ENCODE measurements around the gene PRR5L. TPM values are rescaled to one million over a fixed set of nuclear protein-coding genes. Genes with fewer than 3 reads are reported as not detected.

Gene PRR5L
- total and polyA plus RNA-seq, 9 of the 15 experiments (the other 6 are each of a cell fraction or from before 2014, with no cell fraction given), result 0.11 to 0.60 (median 0.36) TPM; not detected in 2

DNA sequence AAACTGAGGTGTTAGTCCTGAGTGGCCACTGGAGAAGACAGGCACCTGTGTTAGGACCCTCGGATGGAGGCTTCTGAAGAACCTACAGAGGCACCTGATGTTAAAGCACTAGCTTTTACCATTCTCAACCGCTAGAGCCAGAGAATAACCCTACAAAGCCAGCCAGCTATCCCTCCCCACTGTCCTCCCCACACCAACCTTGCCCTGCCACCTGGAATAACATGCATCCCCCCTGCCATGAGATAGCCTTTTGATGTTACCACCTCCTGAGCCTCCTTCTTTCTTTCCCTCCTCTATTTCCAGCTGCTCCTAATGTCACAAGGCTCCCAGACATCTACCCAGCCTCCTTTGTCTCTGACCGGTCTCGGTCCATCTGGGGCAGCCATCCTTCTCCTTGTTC, 35.0 kb upstream of the PRR5L start:
- in situ Hi-C loops (cut with MboI), result loop anchor here (5.0 to 10.0 kb wide), 4 partner anchors 226 to 786 kb away; no protein-coding TSS in a partner anchor
- ATAC-seq, result no peak
- TF ChIP-seq MAFK (IDR thresholded peaks at IDR 0.05; ENCODE audit: low read length) (no peak), PHF8 (IDR thresholded peaks at IDR 0.05; ENCODE audit: borderline replicate concordance, low read length) (no peak), NFRKB (IDR thresholded peaks at IDR 0.05; ENCODE audit: low read depth) (no peak), ADNP (tag; IDR thresholded peaks at IDR 0.05) (no peak), PTRF (tag; IDR thresholded peaks at IDR 0.05) (no peak), SRSF3 (IDR thresholded peaks at IDR 0.05; ENCODE audit: insufficient read depth, low read length) (no peak), IRF9 (tag; IDR thresholded peaks at IDR 0.05) (no peak), BRF1 (IDR thresholded peaks at IDR 0.05; ENCODE audit: borderline replicate concordance, extremely low read depth, insufficient read length) (no peak), SMARCE1 (IDR thresholded peaks at IDR 0.05) (no peak)
- TF ChIP-seq, protein P1, sequence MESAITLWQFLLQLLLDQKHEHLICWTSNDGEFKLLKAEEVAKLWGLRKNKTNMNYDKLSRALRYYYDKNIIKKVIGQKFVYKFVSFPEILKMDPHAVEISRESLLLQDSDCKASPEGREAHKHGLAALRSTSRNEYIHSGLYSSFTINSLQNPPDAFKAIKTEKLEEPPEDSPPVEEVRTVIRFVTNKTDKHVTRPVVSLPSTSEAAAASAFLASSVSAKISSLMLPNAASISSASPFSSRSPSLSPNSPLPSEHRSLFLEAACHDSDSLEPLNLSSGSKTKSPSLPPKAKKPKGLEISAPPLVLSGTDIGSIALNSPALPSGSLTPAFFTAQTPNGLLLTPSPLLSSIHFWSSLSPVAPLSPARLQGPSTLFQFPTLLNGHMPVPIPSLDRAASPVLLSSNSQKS (CRISPR knock-in tag; IDR thresholded peaks at IDR 0.05), result no peak
- TF ChIP-seq, protein P2, sequence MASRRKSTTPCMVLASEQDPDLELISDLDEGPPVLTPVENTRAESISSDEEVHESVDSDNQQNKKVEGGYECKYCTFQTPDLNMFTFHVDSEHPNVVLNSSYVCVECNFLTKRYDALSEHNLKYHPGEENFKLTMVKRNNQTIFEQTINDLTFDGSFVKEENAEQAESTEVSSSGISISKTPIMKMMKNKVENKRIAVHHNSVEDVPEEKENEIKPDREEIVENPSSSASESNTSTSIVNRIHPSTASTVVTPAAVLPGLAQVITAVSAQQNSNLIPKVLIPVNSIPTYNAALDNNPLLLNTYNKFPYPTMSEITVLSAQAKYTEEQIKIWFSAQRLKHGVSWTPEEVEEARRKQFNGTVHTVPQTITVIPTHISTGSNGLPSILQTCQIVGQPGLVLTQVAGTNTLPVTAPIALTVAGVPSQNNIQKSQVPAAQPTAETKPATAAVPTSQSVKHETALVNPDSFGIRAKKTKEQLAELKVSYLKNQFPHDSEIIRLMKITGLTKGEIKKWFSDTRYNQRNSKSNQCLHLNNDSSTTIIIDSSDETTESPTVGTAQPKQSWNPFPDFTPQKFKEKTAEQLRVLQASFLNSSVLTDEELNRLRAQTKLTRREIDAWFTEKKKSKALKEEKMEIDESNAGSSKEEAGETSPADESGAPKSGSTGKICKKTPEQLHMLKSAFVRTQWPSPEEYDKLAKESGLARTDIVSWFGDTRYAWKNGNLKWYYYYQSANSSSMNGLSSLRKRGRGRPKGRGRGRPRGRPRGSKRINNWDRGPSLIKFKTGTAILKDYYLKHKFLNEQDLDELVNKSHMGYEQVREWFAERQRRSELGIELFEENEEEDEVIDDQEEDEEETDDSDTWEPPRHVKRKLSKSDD (conservative IDR thresholded peaks at IDR 0.05; ENCODE audit: low read length), result no peak

More for the DNA sequence above, 35.0 kb upstream of the PRR5L start:
- no peaks in the 10 kb centered on the region for H3K79me2 ChIP-seq (ENCODE audit: control insufficient read depth, insufficient read depth, low read length)
- no peaks in the 10 kb centered on the region for H3K9me3 ChIP-seq (replicated peaks; ENCODE audit: control insufficient read depth, insufficient read depth, low read depth, low read length)
- BruUV-seq (replicated peaks), result no TSS peak
- H3K9ac ChIP-seq (ENCODE audit: insufficient read depth in 1 of 2, low read depth in 2 of 2, low read length in 2 of 2), result no peak overlapping the region
- DNase-seq (ENCODE audit: extremely low read depth in 1 of 4, low spot score in 3 of 4), result no peak
- no peak overlapping the region for H3K4me3 ChIP-seq
- peaks cover 2% of the 10 kb centered on the region for H3K9me1 ChIP-seq (ENCODE audit: control insufficient read depth, insufficient read depth, low read length)
- H3K4me2 ChIP-seq (ENCODE audit: insufficient read depth, low read length), result no peak overlapping the region
- POLR2A ChIA-PET, result no interaction called here
- H3K27me3 ChIP-seq (ENCODE audit: control insufficient read depth in 2 of 2, insufficient read depth in 2 of 2, low read length in 2 of 2), result peaks cover 5 to 22% of the 10 kb centered on the region in 2 experiments; a peak in 4 of 5 replicates
- H4K20me1 ChIP-seq (replicated peaks; ENCODE audit: control insufficient read depth, insufficient read depth, low read length), result no peaks in the 10 kb centered on the region; the same call in 1 of the 2 replicates
- intact Hi-C loops (cut with micrococcal nuclease), result no loop called here
- WGBS (ENCODE audit: insufficient coverage, low coverage, missing lambda C conversion rate), result 0% methylated on average over 4 of the region's 4 CpGs
- no peak for FAIRE-seq
- no peaks in the 10 kb centered on the region for H3K4me1 ChIP-seq (replicated peaks in 1 of 2; ENCODE audit: control insufficient read depth in 2 of 2, insufficient read depth in 2 of 2, low read length in 2 of 2)
- no peak overlapping the region for H3K27ac ChIP-seq (ENCODE audit: extremely low read depth, low read depth, low read length)
- CTCF ChIA-PET (ENCODE audit: low intra/inter-chr PET ratio), result no interaction called here
- no peak overlapping the region for H2AFZ ChIP-seq (ENCODE audit: low read depth, low read length)
- no peaks in the 10 kb centered on the region for H3K36me3 ChIP-seq (ENCODE audit: control insufficient read depth, insufficient read depth, low read length)

All from K562 (cell line).